ENCODE results near the gene SGMS1.
"Not testable (repeated sequence)": the region's sequence is repeated elsewhere in the genome, so short reads cannot be mapped to it uniquely, and the experiment has no call there.

SGMS1 gene

DNA sequence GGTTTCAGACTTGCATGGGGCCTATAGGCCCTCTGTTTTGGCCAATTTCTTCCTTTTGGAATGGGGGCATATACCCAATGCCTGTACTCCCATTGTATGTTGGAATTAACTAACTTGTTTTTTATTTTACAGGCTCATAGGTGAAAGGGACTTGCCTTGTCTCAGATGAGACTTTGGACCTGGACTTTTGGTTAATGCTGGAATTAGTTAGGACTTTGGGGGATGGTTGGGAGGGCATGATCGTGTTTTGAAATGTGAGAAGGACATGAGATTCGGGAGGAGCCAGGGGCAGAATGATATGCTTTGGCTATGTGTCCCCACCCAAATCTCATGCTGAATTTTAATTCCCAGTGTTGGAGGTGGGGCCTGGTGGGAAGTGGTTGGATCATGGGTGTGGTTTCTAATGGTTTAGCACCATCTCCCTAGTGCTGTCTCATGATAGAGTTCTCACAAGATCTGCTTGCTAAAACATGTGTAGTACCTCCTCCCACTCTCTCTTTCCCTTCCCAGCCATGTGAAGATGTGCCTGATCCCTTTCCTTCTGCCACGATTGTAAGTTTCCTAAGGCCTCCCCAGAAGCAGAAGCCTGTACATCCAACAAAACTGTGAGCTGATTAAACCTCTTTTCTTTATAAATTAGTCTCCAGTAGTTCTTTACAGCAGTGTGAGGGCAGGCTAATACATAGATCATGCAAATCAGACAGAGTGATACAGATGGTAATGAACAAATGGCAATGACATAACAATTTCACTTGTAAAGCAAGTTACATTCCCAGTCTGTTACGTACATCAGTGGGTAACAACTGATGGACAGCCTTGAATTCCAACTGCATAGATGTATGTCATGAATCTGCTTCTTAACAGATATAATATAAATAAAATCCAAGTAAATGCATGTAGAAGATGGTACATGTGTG, 146.2 kb downstream of the SGMS1 start:
- FAIRE-seq (no peak), DNase-seq (ENCODE audit: insufficient read length, low spot score) (no peak)

DNA sequence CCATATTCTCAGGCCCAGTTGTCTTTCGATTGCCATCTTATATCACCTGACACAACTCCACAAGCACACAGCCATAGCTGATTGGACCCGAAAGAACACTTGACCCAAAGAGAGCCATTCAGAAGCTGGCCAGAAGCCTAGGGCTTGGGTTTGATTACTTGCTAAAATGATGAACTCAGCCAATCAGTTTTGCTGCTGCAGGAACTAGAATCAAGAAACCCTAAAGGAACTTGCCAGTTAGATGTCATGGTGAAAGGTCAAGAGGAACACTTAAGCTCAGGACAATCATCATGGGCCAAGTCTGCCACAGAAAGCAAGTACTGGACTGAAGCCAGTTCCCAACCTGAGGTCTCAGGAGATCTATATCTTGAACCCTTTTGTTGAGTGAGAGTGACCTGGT, 150.0 kb downstream of the SGMS1 start:
- FAIRE-seq, result no peak
- no peak for DNase-seq (ENCODE audit: insufficient read length, low spot score)

DNA sequence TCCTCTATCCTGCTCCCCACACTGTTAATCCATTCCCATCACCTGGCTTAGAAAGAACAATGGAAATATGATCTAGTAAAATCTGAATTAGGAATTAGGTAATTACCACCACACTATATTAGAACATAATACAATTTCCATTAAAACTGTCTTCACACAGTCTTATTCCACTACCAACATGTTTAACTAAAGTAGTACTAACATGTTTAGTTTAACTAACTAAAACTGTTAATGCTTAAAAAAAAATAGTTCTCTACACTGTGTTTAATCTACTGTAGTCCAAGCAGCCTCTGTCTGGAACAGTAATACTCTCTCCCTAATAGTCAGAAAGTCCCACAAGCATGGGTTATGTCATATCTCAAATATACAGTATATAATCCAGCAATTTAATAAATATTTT, 150.8 kb downstream of the SGMS1 start:
- DNase-seq (ENCODE audit: insufficient read length, low spot score) (no peak), FAIRE-seq (no peak)

DNA sequence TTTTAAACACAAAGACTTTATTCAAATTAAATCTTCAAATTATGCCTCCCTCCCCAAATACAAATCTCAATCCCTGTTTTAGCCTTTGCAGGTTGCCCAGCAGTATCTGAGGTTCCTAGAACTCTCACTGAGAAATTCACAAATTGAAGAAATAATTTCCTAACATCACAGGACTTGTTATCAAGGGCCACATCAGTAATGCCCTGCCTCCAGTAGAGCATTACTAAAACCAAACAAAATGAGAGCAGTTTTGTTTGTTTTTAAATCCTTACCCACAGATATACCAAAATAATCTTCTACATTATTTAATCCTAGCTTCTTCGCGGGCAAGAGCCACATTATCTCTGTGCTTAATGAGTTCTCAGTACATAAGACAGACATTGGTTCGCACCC, 152.2 kb downstream of the SGMS1 start:
- FAIRE-seq (no peak), DNase-seq (ENCODE audit: insufficient read length, low spot score) (no peak)

DNA sequence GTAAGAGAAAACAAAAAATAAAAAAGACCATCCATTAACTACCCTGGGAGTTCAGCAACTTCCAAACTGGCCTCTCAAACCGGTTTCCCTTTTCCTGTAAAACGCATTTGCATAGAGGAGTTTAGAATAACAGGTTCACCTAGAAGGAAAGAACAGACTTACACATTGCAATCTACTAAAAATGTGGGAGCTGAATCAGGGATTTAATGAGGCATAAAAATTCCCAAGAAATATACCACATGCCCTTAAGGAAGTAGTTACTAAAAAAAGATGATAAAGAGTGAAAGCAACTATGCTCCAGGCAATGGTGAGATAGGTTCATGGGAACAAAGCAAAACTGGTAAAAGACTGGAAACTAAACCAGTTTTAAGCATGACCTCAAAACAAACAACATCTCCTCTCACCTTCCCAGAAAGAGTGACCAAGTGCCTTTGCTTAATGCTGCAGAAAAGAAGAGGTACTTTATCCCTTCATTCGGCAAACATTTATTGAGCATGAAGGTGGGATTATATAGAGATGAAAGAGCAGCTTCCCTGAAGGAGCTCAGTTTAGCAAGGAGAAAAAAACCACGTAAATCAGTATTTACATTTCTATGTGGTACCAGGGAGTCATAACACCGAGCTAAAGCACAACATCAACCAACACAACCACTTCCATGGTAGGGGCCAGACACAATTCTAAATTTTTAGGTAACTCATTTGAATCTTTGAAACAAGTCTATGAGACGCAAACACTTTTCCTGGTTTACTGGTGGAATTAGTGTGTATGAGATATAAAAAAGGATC, 152.8 kb downstream of the SGMS1 start:
- FAIRE-seq, result no peak
- DNase-seq (ENCODE audit: insufficient read length, low spot score), result no peak

DNA sequence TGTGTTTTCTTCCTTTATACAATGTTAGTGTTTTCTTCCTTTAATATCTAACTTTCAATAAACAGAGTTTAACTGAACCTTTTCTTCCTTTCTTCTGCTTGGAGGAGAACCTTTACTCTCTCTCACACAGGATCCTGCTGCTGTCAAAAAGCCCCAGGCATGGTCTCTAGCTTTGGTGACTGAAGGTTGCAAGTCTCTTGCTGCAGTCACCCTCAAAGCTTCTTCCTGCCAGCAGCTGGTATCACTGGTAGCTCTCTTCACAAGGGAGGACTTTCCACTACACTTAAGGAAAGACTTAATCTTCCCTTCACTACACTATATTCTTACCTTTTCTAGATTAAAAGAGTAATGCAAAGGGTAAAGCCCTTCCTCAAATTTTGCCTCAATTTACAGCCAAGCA, 153.4 kb downstream of the SGMS1 start:
- FAIRE-seq (no peak), DNase-seq (ENCODE audit: insufficient read length, low spot score) (no peak)

DNA sequence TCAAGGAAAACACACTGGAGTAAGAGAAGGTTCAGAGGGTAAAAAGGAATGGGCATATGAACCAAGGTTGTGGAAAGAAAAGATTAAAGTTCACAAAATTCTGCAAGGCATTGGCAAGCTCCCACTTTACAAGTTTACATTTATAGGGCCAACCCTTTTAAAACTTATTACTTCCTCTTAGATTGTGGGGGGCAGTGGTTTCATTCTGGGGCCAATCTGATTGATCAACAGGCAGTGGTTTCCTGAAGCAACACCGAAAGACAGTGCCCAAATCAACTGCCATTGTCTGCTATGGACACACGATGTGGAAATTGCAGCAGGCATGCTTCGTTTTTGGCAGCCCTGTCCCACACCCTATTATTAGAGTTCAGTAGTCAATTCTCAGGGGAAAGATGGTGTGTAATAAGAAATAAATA, 154.0 kb downstream of the SGMS1 start:
- DNase-seq (ENCODE audit: insufficient read length, low spot score) (no peak), FAIRE-seq (no peak)

DNA sequence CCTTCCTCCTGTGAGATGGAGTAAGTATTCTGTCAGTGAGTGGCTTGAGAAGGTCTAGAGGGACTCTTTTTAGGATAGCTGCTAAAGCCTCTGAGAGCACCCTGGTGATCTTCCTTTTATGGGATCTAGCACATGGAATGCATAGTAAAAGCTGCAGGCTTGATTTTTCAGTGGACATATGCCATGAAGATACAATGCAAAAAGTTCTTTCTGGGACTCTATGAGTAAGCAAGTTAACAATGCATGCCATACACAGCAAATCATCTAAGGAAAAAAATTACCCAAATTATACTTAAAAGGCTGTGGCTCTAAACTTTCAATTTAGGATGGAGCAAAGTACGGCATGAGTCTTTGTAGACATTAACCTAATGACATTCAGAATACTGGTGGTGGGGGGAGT, 154.5 kb downstream of the SGMS1 start:
- FAIRE-seq (no peak), DNase-seq (ENCODE audit: insufficient read length, low spot score) (no peak)

DNA sequence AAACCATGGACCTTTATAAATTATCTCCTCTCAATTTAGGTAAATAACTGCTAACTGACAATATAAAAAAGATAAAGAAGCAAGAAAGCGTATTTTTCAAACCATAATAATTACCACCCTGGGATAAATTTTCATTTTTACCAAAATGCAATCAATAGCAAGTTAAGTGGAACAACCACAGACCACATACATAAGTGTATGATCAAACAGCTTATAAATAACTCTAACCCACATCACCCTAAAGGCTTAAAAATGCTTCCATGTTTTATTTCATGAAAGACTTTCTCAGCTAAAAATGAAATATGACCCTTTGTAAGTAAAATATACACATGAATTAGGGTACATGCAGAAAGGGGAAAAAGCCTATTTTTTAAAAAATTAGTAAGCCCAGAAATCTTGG, 156.5 kb downstream of the SGMS1 start:
- FAIRE-seq, result no peak

DNA sequence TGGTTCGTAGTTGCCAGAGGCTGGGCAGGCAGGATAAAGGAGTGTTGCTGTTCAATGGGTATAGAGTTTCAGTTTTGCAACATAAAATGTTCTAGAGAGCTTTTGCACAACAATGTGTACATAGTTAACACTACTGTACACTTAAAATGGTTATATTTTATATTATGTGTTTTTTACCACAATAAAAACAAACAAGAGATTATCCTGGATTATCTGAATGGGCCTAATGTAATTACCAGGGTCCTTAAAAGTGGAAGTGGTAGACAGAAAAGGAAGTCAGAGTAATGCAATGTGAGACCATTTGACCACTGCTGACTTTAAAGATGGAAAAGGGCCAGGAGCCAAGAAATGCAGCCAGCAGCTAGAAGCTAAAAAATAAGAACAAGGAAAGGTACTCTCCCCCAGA, 159.7 kb downstream of the SGMS1 start:
- DNase-seq (ENCODE audit: insufficient read length, low spot score) (no peak), FAIRE-seq (no peak)

More for the DNA sequence above, 156.5 kb downstream of the SGMS1 start:
- no peak for DNase-seq (ENCODE audit: insufficient read length, low spot score)

DNA sequence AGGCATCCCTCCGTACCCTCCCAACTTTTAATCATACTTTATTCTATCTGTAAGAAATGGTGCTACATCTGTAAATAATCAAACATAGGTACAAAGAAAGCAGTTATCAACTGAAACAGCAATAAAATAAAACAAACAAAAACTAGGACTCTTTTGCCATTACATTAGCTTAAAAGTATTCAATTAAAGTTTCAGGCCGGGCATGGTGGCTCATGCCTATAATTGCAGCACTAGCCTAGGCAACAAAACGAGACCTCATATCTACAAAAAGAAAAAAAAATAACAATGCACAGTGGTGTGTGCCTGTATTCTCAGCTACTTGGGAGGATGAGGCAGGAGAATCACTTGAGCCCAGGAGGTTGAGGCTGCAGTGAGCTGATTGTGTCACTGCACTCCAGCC, 161.9 kb downstream of the SGMS1 start:
- FAIRE-seq, result no peak

DNA sequence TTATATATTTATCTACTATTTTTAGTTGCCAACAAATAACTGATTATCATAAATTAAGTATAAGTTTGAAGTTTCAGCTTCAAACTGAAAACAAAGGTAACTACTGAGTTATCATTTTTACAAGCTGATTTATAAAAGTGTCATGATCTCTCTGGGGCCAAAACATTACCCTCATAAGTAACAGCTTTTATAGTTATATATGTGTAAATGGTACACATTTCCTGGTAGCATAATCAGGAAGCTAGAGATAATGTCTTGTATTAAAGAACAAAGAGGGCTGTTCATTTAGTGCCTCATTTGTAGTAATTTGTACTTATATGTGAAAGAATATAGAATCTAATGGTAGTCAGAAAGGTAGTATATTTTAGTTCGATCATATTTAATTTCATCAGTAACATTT, 162.6 kb downstream of the SGMS1 start:
- FAIRE-seq (no peak), DNase-seq (ENCODE audit: insufficient read length, low spot score) (no peak)

More for the DNA sequence above, 161.9 kb downstream of the SGMS1 start:
- DNase-seq (ENCODE audit: insufficient read length, low spot score), result no peak

DNA sequence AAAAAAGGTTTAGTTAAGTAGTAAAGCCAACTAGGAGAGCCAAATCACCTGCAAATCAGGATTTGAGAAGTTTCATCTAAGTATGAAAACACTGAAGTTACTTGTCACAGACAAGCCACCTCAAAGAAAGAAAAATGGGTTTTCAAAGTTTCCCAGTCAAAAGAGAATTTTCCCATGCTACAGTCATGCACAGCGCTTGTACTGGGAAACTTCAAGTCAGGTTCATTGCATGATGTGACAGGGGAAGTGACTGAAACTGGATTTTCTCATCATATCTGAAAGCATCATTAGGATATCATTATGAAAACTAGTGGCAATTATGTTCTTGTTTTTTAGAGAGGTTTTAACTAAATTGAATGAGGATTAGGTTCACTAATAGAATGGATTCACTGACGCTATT, 167.0 kb downstream of the SGMS1 start:
- FAIRE-seq (no peak), DNase-seq (ENCODE audit: insufficient read length, low spot score) (no peak)

DNA sequence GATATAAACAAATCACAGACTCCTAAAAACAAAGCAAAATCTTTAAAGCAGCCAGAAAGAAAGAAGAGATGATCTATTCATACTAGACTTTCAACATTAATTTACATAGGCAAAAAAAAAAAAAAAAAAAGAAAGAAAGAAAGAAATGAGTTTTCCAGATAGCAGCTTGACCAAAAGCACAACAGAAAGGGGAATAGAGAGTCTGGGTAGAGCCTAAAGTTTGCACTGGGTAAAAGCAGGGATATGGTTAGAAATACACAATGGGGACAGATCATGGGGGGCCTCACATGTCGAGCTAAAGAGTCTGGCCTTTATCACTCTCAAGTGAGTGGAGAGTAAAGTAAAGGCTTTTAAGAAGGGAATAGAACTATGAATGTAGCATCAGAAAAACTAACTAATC, 169.8 kb downstream of the SGMS1 start:
- DNase-seq (ENCODE audit: insufficient read length, low spot score) (no peak), FAIRE-seq (no peak)

DNA sequence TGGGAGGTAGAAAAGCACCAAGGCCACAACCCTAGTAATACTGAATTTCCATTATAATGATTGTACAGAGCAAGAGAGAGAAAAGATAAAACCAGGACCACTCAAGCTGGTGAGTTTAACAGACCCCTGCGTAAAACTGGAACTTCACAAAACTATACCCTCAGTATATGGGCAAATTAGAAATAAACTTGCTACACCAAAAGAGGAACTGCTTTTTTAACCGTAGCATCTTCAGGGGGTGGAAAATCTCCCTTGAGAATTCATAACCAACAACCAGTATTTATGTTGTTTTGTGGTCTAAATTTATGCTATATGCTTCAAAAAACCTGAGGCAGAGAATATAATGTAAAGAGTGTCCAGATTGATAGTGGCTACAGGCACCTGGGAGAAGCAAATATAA, 171.2 kb downstream of the SGMS1 start:
- DNase-seq (ENCODE audit: insufficient read length, low spot score), result no peak
- no peak for FAIRE-seq

DNA sequence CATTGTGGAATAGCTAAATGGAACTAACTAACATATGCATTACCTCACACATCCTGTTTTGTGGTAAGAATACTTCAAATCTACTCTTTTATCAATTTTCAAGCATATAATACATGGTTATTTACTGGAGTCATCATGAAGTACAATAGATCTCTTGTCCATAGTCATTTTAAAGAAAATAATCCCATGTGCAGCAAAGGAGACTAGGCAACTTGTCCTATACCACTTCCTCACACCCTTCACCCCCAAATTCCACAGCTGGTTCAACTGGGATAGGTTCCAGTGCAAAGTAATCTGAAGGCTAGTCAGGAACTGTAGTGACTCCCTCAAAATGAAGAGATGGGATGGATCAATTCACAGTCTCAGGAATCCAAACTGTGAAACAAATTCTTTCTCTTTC, 176.1 kb downstream of the SGMS1 start:
- DNase-seq (ENCODE audit: insufficient read length, low spot score) (no peak), FAIRE-seq (no peak)

DNA sequence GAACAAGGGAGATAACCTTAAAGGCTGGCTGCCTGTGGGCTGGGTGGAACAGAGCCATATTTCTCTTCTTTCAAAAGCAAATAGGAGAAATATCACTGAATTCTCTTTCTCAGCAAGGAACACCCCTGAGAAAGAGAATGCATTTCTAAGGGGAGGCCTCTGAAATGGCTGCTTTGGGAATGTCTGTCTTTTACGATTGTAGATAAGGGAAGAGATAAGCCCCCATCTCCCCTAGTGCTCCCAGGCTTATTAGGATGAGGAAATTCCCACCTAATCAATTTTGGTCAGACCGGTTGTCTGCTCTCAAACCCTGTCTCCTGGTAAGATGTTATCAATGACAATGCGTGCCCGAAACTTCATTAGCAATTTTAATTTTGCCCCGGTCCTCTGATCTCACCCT, 178.0 kb downstream of the SGMS1 start:
- not testable (repeated sequence) for DNase-seq (ENCODE audit: insufficient read length, low spot score); FAIRE-seq

DNA sequence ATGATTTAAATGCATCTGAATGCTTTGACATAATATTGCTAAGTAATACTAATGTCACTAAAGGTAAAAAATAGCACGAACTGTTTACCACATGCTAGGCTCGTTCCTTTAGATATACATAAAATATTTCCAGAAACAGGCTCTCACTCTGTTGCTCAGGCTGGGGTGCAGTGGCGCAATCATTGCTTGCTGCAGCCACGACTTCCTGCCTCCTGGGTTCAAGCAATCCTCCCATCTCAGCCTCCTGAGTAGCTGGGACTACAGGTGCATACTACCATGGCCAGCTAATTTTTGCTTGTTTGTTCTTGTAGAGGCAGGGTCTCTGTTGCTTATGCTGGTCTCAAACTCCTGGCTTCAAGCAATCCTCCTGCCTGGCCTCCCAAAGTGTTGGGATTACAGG, 183.3 kb downstream of the SGMS1 start:
- no peak for FAIRE-seq
- no peak for DNase-seq (ENCODE audit: insufficient read length, low spot score)

DNA sequence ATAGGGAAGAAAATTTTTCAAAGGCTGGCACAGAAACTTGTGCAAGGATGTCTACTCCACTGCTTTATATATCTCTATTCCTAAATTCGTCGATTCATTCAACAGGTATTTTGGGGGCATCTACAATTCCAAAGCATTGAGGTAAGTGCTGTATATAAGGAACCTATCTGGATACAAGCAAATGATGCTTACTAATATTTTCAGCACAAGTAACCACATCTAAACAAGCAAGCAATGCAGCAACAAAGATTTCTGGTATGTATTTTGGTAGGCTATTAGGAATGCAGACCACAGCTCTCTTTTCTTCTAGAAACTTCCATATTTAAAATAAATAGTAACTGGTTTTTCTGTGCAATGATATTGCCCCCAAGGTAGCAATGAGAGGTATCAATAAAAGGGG, 183.9 kb downstream of the SGMS1 start:
- FAIRE-seq (no peak), DNase-seq (ENCODE audit: insufficient read length, low spot score) (no peak)

DNA sequence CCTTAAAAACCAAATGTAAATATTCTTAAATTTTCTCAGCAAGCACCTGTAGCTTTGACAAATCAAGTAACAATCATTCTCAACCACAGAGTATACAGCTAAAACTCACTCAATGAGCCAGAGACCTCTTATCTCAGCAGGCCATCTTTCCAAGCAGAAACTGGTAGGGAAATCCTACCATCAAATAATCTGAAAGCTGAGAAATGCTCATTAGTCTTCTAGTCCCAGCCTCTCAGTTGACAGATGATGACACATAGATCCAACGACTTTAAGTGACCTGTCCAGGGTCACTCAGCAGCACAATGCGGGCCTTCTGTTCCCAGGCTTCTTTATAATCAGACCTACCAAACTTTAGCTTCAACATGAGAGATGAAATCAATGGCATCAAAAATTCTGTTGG, 184.6 kb downstream of the SGMS1 start:
- DNase-seq (ENCODE audit: insufficient read length, low spot score), result no peak
- FAIRE-seq, result no peak

DNA sequence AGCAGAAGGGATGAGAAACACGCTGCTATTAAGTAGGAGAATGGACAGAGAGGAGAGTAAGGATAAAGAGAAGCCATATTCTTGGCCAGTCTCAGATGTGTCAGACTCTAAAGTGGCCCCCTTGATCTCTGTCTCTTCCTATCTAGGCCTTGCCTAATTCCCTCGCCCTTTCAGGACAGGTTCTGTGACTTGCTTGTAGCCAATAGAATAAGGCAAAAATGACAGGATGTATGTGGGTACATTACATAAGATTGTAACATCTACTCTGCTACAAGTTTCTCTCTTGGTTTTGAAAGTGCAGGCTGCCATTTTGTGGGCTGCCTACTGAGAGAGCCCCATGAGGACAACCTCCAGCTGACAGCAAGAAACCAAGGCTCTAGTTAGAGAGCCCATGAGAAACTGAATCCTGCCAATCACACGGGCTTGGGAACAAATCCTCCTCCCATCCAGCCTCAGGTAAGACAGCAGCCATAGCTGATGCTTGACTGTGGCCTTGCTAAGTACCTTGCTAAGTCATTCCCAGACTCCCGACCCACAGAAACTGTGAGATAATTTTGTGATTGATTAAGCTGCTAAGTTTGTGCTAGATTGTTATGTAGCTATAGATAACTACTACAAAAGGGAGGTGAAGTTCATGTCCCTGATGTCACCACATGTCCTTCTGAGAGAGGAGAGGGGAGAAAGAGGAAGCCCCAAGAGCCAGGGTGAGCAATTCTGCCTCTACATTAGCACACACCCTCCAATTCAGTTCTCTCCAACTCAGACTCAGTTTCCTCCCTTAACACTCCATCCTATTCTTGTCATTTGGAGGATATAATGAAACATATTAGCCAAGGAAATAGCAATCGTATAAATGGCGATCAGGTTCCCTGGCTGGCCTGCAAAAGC, 185.5 kb downstream of the SGMS1 start:
- DNase-seq (ENCODE audit: insufficient read length, low spot score) (no peak), FAIRE-seq (no peak)

Measured in HTR-8/SVneo (cell line).